ENCODE results near the gene OXLD1.
A peak's percentile ranks its signal among the peaks of the same experiment; 100 is the strongest.

The OXLD1 gene

DNA sequence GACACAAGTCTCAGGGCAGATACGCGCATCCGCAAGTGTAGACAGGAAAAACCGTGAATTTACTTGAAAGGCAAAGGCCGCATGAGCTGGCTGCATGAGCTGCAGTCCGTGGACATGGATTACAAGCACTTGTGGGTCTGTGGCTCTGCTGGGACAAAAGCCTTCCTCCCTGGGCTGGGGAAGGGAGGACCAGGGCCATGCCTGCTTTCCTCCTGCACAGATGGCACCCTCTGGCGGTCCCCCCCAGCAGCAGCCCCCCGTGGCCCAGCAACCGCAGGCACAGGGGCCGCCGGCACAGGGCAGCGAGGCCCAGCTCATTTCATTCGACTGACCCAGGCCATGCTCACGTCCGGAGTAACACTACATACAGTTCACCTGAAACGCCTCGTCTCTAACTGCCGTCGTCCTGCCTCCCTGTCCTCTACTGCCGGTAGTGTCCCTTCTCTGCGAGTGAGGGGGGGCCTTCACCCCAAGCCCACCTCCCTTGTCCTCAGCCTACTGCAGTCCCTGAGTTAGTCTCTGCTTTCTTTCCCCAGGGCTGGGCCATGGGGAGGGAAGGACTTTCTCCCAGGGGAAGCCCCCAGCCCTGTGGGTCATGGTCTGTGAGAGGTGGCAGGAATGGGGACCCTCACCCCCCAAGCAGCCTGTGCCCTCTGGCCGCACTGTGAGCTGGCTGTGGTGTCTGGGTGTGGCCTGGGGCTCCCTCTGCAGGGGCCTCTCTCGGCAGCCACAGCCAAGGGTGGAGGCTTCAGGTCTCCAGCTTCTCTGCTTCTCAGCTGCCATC, 35.1 kb upstream of the OXLD1 start:
- no peak for DNase-seq

DNA sequence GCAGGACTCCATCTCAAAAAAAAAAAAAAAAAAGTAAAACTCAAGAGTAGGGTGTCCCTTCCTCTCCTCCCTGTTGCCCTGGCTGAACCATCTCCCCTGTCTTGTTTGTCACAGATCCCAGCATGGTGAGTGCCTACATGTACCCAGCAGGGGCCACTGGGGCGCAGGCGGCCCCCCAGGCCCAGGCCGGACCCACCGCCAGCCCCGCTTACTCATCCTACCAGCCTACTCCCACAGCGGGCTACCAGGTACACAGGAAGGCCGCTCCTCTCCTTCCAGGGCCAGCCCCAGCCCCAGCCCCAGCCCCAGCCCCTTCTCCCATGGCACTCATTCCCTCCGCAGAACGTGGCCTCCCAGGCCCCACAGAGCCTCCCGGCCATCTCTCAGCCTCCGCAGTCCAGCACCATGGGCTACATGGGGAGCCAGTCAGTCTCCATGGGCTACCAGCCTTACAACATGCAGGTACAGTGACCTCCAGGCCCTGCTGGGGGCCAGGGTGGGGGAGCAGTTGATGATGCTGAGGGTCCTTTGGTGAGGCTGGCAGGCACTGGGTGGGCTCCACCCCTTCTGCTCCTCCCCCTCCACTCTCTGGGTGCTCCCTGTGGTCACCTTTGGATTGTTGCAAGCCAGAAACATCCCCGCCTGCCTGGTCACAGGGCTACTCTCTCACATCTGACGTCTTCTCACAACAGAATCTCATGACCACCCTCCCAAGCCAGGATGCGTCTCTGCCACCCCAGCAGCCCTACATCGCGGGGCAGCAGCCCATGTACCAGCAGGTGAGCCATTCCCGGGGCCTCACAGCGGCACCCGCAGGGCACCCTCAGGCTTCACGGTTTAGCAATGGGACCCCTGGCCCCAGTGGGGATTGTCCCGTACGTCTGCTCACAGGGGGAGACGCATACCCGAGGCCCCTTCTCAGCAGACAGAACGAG, 34.2 kb upstream of the OXLD1 start:
- DNase-seq = no peak

DNA sequence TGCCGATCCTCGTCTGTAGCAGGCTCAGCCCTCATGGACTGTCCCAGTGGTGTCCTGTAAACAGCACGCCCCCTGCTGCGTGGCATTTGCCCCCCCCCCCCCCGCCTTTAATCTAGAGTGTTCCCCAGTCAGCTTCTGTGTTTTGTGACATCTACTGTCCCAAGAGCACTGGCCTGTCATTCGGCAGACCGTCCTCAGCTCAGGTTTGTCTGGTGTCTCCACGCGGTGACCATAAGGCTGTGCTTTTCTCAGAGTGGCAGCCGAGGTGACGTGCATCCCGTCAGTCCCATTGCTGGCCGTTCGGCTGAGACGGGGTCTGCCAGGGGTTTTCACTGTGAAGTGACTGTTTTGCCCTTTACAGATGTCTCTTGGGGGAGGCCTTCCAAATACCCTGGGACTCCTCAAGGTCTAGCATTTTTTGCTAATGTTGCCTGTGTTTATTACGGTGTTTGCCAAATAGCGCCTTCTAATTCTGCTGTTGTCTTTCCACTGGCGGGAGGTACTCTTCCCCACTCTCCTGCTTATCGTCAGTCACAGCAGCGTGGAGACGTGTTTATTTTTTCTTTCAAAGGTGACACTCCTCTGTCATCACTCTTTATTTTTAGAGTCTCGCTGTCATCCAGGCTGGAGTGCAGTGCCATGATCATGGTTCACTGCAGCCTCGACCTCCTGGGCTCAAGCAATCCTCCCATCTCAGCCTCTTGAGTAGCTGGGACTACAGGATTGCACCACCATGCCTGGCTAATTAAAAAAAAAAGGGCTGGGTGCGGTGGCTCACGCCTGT, 31.0 kb upstream of the OXLD1 start:
- DNase-seq = no peak

DNA sequence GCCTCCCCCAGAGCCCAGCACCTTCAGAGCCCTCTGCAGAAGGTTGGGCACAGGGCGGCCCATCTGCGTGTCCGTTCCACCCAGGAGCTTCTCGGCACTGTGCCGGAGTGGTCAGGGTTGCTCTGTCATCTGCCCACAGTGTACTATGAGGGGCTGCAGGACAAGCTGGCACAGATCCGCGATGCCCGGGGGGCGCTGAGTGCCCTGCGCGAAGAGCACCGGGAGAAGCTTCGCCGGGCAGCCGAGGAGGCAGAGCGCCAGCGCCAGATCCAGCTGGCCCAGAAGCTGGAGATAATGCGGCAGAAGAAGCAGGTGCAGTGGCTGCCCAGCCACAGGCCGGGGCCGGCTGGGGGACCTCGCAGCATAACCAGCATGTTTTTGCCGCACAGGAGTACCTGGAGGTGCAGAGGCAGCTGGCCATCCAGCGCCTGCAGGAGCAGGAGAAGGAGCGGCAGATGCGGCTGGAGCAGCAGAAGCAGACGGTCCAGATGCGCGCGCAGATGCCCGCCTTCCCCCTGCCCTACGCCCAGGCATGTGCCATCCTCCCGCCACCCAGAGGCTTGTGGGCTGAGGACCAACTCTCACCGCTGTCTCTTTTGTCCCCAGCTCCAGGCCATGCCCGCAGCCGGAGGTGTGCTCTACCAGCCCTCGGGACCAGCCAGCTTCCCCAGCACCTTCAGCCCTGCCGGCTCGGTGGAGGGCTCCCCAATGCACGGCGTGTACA, 30.0 kb upstream of the OXLD1 start:
- DNase-seq = no peak

DNA sequence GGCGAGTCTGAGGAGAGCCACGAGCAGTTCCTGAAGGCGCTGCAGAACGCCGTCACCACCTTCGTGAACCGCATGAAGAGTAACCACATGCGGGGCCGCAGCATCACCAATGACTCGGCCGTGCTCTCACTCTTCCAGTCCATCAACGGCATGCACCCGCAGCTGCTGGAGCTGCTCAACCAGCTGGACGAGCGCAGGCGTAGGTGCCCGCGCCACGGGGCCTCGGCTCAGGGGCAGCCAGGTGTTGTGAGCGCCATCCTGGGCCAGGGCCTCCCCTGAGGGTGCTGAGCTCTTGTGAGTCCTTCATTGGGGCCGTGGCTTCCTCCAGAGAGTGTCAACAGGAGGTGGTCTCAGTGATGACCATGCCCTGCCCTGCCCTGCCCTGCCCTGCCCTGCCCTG, 29.4 kb upstream of the OXLD1 start:
- no peak for DNase-seq

DNA sequence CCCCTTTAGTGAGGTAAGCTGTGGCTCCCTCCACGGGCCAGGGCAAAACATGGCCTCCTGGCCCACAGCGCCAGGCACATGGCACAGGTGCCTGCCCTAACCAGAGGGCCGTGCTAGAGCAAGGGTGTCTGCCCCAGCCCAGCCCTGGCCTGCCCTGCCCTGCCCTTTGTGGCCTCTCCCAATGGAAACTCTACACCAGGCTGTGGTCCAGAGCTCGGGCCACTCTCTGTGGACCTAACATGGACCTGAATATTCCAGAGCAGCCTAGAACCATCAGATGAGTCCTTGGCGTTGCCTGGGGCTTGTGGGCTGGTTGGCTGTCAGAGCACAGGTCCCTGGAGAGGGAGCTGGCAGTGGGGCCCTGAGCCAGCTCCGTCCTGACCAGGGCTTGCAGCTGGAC, 28.8 kb upstream of the OXLD1 start:
- no peak for DNase-seq

DNA sequence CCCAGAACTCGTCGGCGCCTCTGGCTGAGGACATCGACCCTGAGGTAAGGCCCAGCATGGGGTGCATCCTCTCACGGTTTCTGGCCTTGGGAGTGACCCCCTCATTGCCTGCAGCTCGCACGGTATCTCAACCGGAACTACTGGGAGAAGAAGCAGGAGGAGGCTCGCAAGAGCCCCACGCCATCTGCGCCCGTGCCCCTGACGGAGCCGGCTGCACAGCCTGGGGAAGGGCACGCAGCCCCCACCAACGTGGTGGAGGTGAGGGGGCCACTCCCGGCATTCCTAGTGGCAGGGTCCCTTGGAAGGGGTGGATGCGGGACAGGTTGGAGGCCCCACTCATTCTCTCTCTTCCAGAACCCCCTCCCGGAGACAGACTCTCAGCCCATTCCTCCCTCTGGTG, 28.4 kb upstream of the OXLD1 start:
- no peak for DNase-seq

DNA sequence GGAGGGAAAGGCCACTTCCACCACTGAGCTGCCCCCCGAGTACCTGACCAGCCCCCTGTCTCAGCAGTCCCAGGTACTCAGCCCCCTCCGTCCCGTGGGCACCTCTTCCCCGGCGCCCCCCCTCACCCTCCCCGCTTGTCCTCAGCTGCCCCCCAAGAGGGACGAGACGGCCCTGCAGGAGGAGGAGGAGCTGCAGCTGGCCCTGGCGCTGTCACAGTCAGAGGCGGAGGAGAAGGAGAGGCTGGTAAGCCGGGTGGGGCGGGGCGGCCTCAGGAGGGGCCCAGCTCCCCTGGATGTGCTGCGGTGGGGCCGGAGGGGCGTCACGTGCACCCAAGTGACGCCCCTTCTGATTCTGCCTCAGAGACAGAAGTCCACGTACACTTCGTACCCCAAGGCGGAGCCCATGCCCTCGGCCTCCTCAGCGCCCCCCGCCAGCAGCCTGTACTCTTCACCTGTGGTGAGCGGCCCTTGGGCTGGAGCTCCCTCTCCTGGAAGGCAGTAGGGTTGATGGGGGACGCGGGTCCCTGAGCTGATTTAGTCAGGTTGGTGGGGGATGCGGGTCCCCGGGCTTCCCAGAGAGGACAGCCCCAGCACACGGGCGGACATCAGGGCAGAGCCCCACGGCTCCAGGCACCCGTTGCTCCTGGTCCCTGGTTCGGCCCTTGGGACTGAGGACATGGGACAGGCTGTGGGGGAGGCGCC, 27.3 kb upstream of the OXLD1 start:
- DNase-seq = no peak

DNA sequence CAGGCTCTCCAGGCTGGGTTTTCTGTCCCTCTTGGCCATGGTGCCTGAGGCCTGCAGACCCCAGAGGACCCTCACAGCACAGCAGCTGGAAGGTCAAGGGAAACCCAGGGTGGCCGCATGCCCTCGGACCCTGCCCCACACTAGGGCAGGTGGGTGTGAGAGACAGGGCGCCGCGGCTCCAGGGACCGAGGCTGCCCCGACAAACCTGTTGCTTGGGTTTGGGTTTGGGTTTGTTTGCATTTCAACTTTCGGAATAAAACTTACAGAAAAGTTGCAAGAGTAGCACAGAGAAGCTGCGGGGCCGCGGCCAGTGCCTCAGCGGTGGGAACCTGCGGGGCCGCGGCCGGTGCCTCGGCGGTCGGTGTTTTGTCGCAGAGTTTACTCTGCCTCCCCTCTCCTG, 25.2 kb upstream of the OXLD1 start:
- DNase-seq = no peak

DNA sequence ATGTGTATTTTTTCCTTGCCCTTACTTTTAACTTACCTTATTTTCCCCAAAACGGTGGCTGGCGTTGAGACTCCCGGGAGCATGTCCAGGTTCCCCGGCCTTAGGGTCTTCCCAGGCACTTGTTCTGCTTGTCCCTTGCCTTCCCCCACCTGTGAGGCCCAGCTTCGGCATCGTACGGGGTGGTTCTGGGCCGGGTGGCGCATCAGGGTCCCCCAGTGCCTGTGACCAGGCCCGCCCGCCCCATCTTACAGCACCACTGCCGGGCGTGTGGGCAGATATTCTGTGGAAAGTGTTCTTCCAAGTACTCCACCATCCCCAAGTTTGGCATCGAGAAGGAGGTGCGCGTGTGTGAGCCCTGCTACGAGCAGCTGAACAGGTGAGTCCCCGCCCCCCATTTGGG, 24.8 kb upstream of the OXLD1 start:
- DNase-seq = no peak

DNA sequence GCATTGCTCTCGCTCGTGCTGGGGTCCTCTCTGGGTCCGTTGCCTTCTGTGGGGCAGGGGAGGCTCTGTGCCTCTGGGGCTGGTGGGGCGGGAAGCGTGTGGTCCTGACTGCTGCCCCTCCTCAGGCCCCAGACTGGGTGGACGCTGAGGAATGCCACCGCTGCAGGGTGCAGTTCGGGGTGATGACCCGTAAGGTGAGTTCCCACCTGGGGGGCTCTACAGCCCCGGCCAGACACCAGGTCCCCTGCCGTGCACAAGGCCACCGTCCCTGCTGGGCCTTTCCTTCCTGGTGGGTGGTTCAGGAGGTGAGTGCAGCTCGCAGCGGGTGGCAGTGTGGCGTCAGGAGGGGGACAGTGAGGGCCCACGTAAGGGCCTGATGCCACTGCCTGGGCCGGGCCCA, 24.1 kb upstream of the OXLD1 start:
- no peak for DNase-seq

DNA sequence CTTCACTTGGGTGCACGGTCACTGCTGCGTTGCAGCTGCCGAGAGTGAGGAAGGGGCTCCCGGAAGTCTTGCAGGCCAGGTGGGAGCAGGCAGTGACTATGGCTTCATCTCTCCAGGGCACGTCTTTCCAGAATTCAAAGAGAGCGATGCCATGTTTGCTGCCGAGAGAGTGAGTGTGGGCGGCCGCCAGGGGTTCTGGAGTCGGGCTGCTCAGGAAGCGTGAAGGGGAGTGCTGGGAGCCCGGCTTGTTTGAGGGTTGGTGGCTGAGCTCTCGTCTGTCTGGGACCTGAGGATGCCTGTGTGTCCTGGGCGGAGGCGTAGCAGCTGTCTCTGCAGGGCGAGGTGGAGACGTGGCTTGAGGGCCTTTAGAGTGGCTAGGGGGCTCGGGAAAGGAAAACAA, 23.7 kb upstream of the OXLD1 start:
- no peak for DNase-seq

DNA sequence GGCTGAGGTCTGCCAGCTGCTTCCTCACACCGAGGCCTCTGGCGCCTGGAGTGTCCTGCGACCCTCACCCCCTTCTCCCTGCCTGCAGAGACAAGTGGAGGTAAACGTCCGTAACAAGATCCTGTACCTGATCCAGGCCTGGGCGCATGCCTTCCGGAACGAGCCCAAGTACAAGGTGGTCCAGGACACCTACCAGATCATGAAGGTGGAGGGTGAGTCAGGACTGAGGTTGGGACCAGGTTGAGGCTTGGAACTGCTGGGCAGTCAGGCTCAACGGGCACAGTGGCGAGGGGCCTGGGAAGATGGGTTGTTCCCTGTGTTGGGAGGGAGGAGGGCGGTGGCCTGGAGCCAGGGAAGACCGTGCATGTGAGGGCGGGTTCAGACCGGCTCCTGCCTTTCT, 22.2 kb upstream of the OXLD1 start:
- no peak for DNase-seq

DNA sequence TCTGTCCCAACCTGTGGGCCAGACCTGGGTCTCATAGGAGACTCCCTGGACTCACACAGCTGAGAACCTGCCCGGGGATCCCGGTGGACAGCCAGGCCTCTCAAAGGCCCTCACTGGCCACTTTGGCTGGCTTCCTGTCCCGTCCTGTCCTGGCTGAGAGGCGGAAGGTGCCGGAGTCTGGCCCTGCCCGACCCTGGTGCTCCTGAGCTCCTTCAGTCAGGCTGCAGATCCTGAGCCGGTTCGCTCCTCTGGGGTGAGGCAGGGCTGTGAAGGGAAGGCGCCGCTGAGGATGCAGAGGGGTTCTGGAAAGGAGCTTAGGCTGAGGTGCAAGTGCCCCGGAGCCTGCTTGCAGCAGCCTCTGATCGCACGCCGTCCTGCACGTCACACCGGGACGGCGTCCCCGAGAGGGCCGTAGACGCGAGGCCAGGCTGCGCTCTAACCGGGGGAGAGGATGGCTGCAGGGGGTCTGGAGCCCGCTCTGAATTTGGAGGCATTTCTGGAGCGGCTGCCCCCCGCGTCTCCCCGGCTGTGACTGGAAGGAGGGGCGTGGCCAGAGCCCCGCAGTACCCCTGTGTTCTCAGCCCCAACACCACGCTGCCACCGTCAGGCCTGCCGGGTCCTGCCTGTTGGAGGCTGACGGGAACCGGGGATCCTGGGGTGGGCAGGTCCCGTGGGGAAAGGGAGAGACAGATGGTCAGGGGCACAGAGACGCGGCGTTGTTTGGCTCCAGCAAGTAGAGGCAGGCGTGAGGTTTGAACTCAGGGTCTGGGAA, 21.6 kb upstream of the OXLD1 start:
- DNase-seq = no peak

DNA sequence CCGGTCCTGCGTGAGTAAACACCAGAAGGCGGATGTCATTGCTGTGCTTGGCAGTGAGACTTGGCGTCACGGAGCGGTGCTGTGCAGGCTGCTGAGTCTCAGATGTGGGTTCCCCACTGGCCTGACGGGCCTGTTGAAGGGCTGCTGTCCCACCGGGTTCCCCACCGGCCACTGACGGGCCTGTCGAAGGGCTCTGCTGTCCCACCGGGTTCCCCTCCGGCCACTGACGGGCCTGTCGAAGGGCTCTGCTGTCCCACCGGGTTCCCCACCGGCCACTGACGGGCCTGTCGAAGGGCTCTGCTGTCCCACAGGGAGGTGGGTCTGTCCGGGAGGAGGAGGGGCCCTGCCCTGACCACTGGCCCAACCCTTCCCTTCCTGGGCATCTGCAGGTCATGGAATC, 20.2 kb upstream of the OXLD1 start:
- DNase-seq = no peak

DNA sequence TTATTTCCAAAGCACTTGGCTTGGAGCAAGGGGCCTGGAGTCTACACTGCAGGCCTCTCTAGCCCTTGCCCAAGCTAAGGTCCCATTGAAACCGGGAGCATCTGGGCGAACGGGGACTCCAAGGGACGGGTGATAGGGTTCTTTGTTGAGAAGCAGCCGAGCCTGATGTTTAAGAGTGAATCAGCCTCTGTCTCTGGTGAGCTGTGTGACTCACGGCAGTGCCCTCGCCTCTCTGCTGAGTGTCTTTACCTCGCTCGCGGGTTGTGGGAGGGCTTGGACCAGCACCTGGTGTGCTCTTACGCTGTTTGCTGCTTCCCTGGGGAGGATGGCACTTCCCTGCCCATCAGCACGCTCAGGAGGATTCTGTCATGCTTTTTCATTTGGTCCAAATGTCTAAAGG, 18.7 kb upstream of the OXLD1 start:
- peak; percentile 67 for DNase-seq

DNA sequence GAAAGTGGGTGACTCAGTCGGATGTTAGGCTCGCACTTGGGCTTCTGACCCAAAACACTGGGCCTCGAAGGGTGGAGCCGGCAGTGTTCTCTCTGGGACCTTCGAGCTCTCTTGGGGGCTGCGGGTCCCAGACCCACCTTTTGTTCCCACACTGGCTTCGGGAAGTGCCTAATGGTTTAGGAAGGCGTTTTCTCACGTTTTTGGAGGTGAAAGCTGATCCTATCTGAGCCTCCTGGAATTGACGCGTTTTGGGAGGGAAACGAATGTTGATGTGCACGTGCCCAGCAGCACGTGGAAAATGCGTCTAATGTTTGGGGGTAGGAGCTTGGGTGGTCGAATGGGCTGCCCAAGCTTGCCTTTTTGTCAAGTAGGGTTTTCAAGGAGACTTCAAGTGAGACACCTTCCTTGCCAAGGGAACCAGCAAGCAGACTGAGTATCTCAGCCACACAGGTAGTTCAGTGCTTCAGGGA, 18.1 kb upstream of the OXLD1 start:
- peak; percentile 70 for DNase-seq

DNA sequence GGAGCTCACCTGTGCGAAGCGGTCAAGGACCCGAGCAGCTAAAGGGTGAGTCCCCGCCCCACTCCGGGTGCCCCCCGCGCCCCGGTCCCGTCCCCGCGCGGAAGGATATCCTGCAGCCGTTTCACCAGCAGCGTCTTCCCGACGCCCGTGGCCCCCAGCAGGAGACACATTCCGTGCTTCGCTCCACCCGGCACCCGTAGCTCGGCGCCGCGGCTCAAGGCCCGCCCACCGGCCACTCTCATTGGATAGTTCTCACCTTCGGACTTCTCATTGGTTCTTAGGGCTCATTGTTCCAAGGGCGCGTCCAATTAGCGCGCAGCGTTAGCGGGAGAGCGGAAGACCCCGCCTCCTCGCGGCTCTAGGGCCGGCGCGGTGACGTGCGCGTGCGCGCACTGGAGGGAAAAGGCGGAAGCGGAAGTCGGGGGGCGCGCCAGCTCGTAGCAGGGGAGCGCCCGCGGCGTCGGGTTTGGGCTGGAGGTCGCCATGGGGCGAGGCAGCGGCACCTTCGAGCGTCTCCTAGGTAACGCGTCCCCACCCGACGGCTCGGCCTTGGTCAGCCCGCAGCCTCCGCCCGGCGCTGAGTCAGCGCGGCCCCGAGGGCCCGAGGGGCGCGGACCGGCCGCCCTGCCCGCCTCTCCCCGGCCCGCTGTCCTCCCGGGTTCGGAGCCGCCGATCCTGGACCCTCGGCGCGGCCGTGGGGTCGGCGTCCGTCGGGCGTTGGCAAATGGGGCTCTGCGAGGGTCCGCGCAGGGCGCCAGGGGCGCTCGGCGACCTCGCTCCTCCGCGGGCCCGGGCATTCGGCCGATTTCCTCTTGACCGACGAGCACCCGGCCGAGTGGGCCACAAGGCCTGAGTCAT, 17.4 kb upstream of the OXLD1 start, which contains the start of the genes ARL16 and HGS:
Gene ARL16, minus strand, starts transcription at position 214 of the 858 bp plus-strand sequence. Its CDS starts 44 bp downstream, at position 170.
Gene HGS, plus strand, starts transcription at position 428 of the 858 bp plus-strand sequence. Its CDS starts 56 bp downstream, at position 484.
- peak; percentile 100 for DNase-seq

DNA sequence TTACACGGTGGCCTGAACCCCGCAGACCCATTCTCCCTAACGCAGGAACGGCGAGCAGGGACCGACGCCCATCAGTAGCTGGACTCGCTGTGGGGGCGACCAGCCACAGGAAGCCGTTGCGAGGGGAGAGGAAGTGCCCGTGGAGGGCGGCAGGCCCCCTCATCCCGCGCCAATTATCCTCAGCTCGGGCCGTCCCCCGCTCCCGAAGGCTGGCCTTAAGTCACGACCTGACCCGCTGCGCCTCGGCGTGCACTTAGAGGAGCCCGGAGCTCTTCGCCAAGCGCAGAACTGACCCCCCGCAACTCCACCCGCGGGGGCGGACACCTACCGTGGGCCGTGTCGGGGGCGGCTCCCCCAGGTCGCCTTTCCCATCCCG, 16.8 kb upstream of the OXLD1 start:
- no peak for DNase-seq
